ENCODE measurements around the gene ZC3H12A. TPM values are rescaled to one million over a fixed set of nuclear protein-coding genes. Genes with fewer than 3 reads are reported as not detected.
"Not testable (repeated sequence)": the region's sequence is repeated elsewhere in the genome, so short reads cannot be mapped to it uniquely, and the experiment has no call there.

ZC3H12A gene
- total and polyA plus RNA-seq, 7 experiments from 2014 or later = 4.4 to 122 (median 38.2) TPM

DNA sequence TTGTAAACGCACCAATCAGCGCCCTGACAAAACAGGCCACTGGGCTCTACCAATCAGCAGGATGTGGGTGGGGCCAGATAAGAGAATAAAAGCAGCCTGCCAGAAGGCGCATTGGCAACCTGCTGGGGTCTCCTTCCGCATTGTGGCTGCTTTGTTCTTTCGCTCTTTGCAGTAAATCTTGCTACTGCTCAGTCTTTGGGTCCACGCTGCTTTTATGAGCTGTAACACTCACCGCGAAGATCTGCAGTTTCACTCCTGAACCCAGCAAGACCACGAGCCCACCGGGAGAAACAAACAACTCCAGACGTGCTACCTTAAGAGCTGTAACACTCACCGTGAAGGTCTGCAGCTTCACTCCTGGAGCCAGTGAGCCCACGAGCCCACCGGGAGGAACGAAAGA lies 44.5 kb downstream of the ZC3H12A start:
- peaks cover 0 to 13% (median 4%) of the 10 kb centered on the region in 11 donors for H3K9me3 Mint-ChIP-seq
- peak in 8 of 9 donors; percentile 33 to 62 (median 50) for DNase-seq
- POLR2A ChIA-PET = not testable (repeated sequence)

DNA sequence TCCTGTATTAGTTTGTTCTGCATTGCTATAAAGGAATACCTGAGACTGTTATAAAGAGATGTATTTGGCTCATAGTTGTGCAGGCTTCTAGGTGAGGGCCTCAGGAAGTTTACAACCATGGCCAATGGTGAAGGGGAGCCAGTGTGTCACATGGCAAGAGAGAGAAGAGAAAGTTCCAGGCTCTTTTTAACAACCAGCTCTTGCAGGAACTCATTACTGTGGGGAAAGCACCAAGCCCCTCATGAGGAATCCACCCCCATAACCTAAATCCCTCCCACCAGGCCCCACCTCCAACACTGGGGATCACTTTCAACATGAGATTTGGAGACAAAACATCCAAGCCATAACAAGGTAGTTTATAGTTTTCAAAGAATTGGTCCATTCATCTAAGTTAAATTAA lies 45.2 kb downstream of the ZC3H12A start:
- Mint-ChIP-seq H3K27me3 (peaks cover 0 to 4% (median 0%) of the 10 kb centered on the region in 5 donors), H3K36me3 (peaks cover 0 to 6% (median 0%) of the 10 kb centered on the region in 5 donors), H3K4me1 (peaks cover 0 to 28% (median 24%) of the 10 kb centered on the region in 7 donors), H3K4me3 (peak overlapping the region; percentile 83 to 95 (median 89)), H3K27ac (peak overlapping the region; percentile 52 to 89 (median 83)), H3K9me3 (peaks cover 0 to 13% (median 4%) of the 10 kb centered on the region in 11 donors)
- H3K4me1 ChIP-seq (ENCODE audit: control insufficient read depth in 2 of 2, insufficient read depth in 2 of 2, low read length in 2 of 2) = peaks cover 4 to 8% of the 10 kb centered on the region in 2 donors
- ChIA-PET CTCF (interaction anchor here (1.7 kb wide), 1 partner anchor 163 kb away, joined by 5 read pairs; no protein-coding TSS in a partner anchor), POLR2A (no interaction called here)
- DNase-seq (peak in 2 of 9 donors; percentile 7 to 11), ATAC-seq (no peak)
- no peaks in the 10 kb centered on the region for H3K27me3 ChIP-seq (ENCODE audit: control insufficient read depth in 2 of 2, insufficient read depth in 2 of 2, low read length in 2 of 2)
- no peaks in the 10 kb centered on the region for H3K36me3 ChIP-seq (ENCODE audit: control insufficient read depth in 2 of 3, insufficient read depth in 3 of 3, low read length in 3 of 3)
- H3K9me3 ChIP-seq (ENCODE audit: control insufficient read depth in 2 of 3, low read length in 3 of 3) = no peaks in the 10 kb centered on the region
- H3K27ac ChIP-seq (ENCODE audit: low read depth, low read length) = no peak overlapping the region
- intact Hi-C loops (cut with micrococcal nuclease) = loop anchor here in 1 of 2 donors (10.0 kb wide), 1 partner anchor 75 kb away; the partner anchor contains the start of gene GNL2
- peak overlapping the region; percentile 54 for H3K4me3 ChIP-seq (ENCODE audit: low read length)

More for the DNA sequence above, 44.5 kb downstream of the ZC3H12A start:
- H3K9me3 ChIP-seq (ENCODE audit: control insufficient read depth in 2 of 3, low read length in 3 of 3); H3K36me3 ChIP-seq (ENCODE audit: control insufficient read depth in 2 of 3, insufficient read depth in 3 of 3, low read length in 3 of 3); H3K27me3 Mint-ChIP-seq; H3K36me3 Mint-ChIP-seq; CTCF ChIA-PET; H3K27ac ChIP-seq (ENCODE audit: low read depth, low read length); H3K4me1 ChIP-seq (ENCODE audit: control insufficient read depth in 2 of 2, insufficient read depth in 2 of 2, low read length in 2 of 2); H3K27me3 ChIP-seq (ENCODE audit: control insufficient read depth in 2 of 2, insufficient read depth in 2 of 2, low read length in 2 of 2); ATAC-seq: not testable (repeated sequence)
- intact Hi-C loops (cut with micrococcal nuclease) = loop anchor here in 1 of 2 donors (10.0 kb wide), 1 partner anchor 76 kb away; the partner anchor contains the start of gene GNL2
- Mint-ChIP-seq H3K4me3 (peak overlapping the region; percentile 83 to 95 (median 89)), H3K4me1 (peaks cover 0 to 29% (median 26%) of the 10 kb centered on the region in 7 donors), H3K27ac (peak overlapping the region; percentile 52 to 89 (median 83))
- H3K4me3 ChIP-seq (ENCODE audit: low read length) = peak overlapping the region; percentile 54

DNA sequence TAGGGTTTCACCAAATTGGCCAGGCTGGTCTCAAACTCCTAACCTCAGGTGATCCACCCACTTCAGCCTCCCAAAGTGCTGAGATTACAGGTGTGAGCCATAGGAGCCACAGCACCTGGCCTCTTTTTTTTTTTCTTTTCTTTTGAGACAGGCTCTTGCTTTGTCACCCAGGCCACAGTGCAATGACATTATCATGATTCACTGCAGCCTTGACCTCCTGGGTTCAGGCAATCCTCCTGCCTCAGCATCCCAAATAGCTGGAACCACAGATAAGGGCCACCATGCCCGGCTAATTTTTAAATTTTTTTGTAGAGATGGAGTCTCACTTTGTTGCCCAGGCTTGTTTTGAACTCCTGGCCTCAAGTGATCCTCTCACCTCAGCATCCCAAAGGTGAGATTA lies 55.5 kb downstream of the ZC3H12A start:
- H3K27me3 Mint-ChIP-seq; H3K4me1 ChIP-seq (ENCODE audit: control insufficient read depth in 2 of 2, insufficient read depth in 2 of 2, low read length in 2 of 2); H3K36me3 ChIP-seq (ENCODE audit: control insufficient read depth in 2 of 3, insufficient read depth in 3 of 3, low read length in 3 of 3); H3K9me3 ChIP-seq (ENCODE audit: control insufficient read depth in 2 of 3, low read length in 3 of 3); ATAC-seq; H3K4me3 Mint-ChIP-seq; H3K27ac ChIP-seq (ENCODE audit: low read depth, low read length); H3K9me3 Mint-ChIP-seq; H3K4me1 Mint-ChIP-seq; H3K27me3 ChIP-seq (ENCODE audit: control insufficient read depth in 2 of 2, insufficient read depth in 2 of 2, low read length in 2 of 2); DNase-seq; CTCF ChIA-PET; POLR2A ChIA-PET; intact Hi-C loops (cut with micrococcal nuclease); H3K4me3 ChIP-seq (ENCODE audit: low read length); H3K27ac Mint-ChIP-seq: not testable (repeated sequence)
- peaks cover 0 to 11% (median 4%) of the 10 kb centered on the region in 5 donors for H3K36me3 Mint-ChIP-seq

DNA sequence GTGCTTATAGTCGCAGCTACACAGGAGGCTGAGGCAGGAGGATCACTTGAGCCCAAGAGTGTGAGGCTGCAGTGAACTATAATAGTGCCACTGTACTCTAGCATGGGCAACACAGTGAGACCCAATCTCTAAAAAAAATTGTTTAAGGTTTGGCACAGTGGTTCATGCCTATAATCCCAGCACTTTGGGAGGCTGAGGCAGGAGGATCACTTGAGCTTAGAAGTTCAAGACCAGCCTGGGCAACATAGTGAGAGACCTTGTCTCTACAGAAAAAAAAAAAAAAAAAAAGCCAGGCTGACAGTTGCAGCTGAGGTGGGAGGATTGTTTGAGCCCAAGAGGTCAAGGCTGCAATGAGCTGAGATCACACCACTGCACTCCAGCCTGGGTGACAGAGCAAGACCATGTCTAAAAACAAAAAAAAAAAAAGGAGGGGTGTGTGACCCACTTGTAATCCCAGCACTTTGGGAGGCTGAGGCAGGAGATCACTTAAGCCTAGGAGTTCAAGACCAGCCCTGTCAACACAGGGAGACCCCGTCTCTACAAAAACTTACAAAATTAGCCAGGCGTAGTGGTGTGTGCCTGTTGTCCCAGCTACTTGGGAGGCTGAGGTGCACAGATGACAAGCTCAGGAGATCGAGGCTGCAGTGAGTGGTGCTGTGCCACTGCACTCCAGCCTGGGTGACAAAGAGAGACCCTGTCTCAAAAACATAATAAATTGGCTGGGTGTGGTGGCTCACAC lies 58.2 kb downstream of the ZC3H12A start:
- ATAC-seq; intact Hi-C loops (cut with micrococcal nuclease); H3K4me3 Mint-ChIP-seq; H3K9me3 Mint-ChIP-seq; H3K27me3 Mint-ChIP-seq; DNase-seq; H3K27ac ChIP-seq (ENCODE audit: low read depth, low read length); H3K4me1 ChIP-seq (ENCODE audit: control insufficient read depth in 2 of 2, insufficient read depth in 2 of 2, low read length in 2 of 2); H3K9me3 ChIP-seq (ENCODE audit: control insufficient read depth in 2 of 3, low read length in 3 of 3); CTCF ChIA-PET; H3K4me3 ChIP-seq (ENCODE audit: low read length); H3K27me3 ChIP-seq (ENCODE audit: control insufficient read depth in 2 of 2, insufficient read depth in 2 of 2, low read length in 2 of 2): not testable (repeated sequence)
- POLR2A ChIA-PET = interaction anchor here (0.6 kb wide), 1 partner anchor 14 kb away, joined by 3 read pairs; no protein-coding TSS in a partner anchor
- H3K27ac Mint-ChIP-seq = peak overlapping the region in 1 of 9 donors; percentile 18
- peaks cover 9 to 28% (median 14%) of the 10 kb centered on the region in 5 donors for H3K36me3 Mint-ChIP-seq
- H3K36me3 ChIP-seq (ENCODE audit: control insufficient read depth in 2 of 3, insufficient read depth in 3 of 3, low read length in 3 of 3) = peaks cover 4 to 23% (median 4%) of the 10 kb centered on the region in 3 experiments
- H3K4me1 Mint-ChIP-seq = peaks cover 4 to 19% (median 12%) of the 10 kb centered on the region in 7 donors

DNA sequence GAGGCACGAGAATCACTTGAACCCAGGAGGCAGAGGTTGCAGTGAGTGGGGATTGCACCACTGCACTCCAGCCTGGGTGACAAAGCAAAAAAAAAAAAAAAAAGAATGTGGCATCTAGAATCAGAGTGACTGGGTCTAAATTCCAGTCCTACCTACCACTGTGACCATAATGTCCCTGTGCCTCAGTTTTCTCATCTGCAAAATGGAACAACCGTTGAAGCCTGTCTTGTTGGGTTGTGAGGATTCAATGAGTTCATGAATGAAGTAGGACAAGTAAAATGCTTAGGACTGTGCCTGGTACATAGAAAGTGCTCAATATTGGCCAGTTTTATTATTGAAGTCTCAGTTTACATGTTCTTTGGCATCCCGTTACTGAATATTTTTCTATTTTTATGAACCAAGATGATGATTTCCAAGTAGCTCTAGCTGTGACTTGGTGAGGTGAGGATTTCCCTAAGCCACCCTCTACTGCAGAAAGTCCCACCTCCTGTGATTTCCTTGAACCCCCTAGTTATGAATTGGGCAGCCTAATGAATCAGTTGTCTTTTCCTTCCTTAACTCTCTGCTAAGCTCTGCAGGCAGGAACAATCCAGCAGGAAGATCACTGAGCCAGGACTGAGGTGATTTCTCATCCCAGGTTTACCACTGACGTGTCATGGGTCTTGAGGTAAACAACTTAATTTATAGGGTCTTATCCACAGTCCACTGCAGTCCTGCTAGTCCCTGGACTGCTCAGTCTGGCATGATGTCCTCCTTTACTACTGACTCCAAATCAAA lies 59.1 kb downstream of the ZC3H12A start:
- Mint-ChIP-seq H3K27ac (peak overlapping the region in 4 of 9 donors; percentile 15 to 56 (median 54)), H3K27me3 (no peaks in the 10 kb centered on the region), H3K4me3 (no peak overlapping the region), H3K9me3 (no peaks in the 10 kb centered on the region), H3K4me1 (peaks cover 4 to 22% (median 12%) of the 10 kb centered on the region in 7 donors), H3K36me3 (peaks cover 14 to 34% (median 19%) of the 10 kb centered on the region in 5 donors)
- DNase-seq (no peak), ATAC-seq (no peak)
- ChIA-PET CTCF (no interaction called here), POLR2A (interaction anchor here (0.7 kb wide), 1 partner anchor 20 kb away, joined by 3 read pairs; the partner anchor contains the start of gene SNIP1)
- intact Hi-C loops (cut with micrococcal nuclease) = no loop called here
- Histone ChIP-seq H3K36me3 (ENCODE audit: control insufficient read depth in 2 of 3, insufficient read depth in 3 of 3, low read length in 3 of 3) (peaks cover 4 to 31% (median 8%) of the 10 kb centered on the region in 3 experiments), H3K4me3 (ENCODE audit: low read length) (no peak overlapping the region), H3K27me3 (ENCODE audit: control insufficient read depth in 2 of 2, insufficient read depth in 2 of 2, low read length in 2 of 2) (no peaks in the 10 kb centered on the region), H3K9me3 (ENCODE audit: control insufficient read depth in 2 of 3, low read length in 3 of 3) (no peaks in the 10 kb centered on the region), H3K27ac (ENCODE audit: low read depth, low read length) (no peak overlapping the region), H3K4me1 (ENCODE audit: control insufficient read depth in 2 of 2, insufficient read depth in 2 of 2, low read length in 2 of 2) (no peaks in the 10 kb centered on the region)
